AG04449 (cell line): ENCODE measurements around the gene CWC27.

Source experiments
- CTCF ChIA-PET: fragments of 350-600 bp; formaldehyde crosslinking; extraction: SDS; loops from one replicate; lab custom pipeline; 2021; ENCODE audit warnings: antibody characterized with exemption; lab: Yijun Ruan, JAX
- POLR2A ChIA-PET: fragments of 400-600, 350-600 bp; formaldehyde crosslinking; extraction: SDS; loops from one replicate; lab custom pipeline; 2020; ENCODE audit warnings: antibody characterized with exemption, inconsistent platforms; lab: Yijun Ruan, JAX
- DNase-seq: peaks from one replicate; pipeline ENCODE4 v3.0.0-alpha.2; 2010; ENCODE audit warnings: low read depth, low spot score
- H3K4me3 ChIP-seq: 2 replicates; pipeline ENCODE4 v1.5.1; 2011; ENCODE audit warnings: low read depth, mild to moderate bottlenecking, control low read depth, low read length
- TF ChIP-seq, protein P1 (sequence below): IDR thresholded peaks from one replicate; pipeline ENCODE4 v1.5.1; 2011; ENCODE audit warnings: mild to moderate bottlenecking, moderate library complexity, low read length, control low read depth, inconsistent platforms; ENCODE audit not compliant: insufficient read depth; ENCODE audit errors: missing control alignments

CWC27 gene

DNA sequence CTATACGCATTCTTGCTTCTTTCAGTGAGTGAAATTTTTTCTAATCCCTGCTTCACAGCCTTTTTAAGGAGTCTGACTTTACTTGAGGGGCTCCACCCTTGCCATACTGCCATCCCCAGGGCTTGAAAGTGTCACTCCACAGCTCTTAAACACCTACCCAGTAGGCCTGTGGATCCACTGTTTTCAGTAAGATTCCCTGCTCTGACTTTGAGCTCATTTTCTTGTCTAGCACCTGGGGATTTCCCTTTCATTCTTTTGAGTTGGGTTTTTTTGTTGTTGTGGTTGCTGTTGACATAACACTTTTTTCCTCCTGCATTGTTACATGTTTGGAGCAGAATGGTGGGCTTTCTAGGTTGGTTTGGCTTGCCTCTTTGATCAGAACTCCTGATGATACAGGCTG is 23.8 kb upstream of the CWC27 start:
- no peak overlapping the region for H3K4me3 ChIP-seq
- TF ChIP-seq, protein P1, sequence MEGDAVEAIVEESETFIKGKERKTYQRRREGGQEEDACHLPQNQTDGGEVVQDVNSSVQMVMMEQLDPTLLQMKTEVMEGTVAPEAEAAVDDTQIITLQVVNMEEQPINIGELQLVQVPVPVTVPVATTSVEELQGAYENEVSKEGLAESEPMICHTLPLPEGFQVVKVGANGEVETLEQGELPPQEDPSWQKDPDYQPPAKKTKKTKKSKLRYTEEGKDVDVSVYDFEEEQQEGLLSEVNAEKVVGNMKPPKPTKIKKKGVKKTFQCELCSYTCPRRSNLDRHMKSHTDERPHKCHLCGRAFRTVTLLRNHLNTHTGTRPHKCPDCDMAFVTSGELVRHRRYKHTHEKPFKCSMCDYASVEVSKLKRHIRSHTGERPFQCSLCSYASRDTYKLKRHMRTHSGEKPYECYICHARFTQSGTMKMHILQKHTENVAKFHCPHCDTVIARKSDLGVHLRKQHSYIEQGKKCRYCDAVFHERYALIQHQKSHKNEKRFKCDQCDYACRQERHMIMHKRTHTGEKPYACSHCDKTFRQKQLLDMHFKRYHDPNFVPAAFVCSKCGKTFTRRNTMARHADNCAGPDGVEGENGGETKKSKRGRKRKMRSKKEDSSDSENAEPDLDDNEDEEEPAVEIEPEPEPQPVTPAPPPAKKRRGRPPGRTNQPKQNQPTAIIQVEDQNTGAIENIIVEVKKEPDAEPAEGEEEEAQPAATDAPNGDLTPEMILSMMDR: no peak
- CTCF ChIA-PET: interaction anchor here (1.2 kb wide), 1 partner anchor 111 kb away, joined by 3 read pairs; no protein-coding TSS in a partner anchor
- no peak for DNase-seq
- POLR2A ChIA-PET: no interaction called here

GRCh38 chr5:64746446-64746845 is 22.3 kb upstream of the CWC27 start:
- TF ChIP-seq, protein P1: no peak
- CTCF ChIA-PET: no interaction called here
- POLR2A ChIA-PET: no interaction called here
- no peak overlapping the region for H3K4me3 ChIP-seq
- DNase-seq: no peak

DNA sequence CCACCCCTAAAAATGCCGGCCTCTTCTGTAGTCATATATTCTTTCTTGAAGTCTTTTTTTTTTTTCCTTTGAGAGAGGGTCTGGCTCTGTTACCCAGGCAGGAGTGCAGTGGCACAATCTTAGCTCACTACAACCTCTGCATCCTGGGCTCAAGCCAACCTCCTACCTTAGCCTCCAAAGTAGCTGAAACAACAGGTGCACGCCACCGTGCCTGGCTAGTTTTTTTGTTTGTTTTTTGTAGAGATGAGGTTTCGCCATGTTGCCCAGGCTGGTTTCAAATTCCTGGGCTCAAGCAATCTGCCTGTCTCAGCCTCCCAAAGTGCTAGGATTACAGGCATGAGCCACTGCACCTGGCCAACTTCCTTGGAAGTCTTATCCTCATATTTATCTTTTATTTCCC is 19.3 kb upstream of the CWC27 start:
- ChIA-PET POLR2A (interaction anchor here (0.7 kb wide), 1 partner anchor 18 kb away, joined by 3 read pairs; no protein-coding TSS in a partner anchor), CTCF (no interaction called here)
- no peak for DNase-seq
- no peak overlapping the region for H3K4me3 ChIP-seq
- TF ChIP-seq, protein P1: no peak

DNA sequence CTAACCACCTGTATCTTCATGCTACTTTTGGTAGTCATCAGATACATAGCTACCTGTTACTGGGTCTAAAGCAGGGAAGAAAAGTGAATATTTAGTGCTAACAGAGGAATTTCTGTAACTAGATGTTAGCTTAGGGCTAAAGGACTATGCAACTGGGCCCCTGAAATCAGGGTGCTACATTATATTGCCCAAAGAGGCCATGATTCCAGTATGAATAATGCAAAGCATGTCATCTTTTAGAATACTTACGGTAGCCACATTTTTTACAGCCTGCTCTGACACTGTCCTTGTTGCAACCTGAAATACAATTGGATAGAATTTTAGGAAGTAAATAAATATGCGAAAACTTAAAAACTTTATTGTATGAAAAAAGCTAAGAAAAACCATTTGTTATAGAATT is 14.7 kb upstream of the CWC27 start:
- ChIA-PET CTCF (interaction anchor here (0.7 kb wide), 1 partner anchor 14 kb away, joined by 3 read pairs; no protein-coding TSS in a partner anchor), POLR2A (no interaction called here)
- no peak overlapping the region for H3K4me3 ChIP-seq
- TF ChIP-seq, protein P1: no peak
- no peak for DNase-seq

DNA sequence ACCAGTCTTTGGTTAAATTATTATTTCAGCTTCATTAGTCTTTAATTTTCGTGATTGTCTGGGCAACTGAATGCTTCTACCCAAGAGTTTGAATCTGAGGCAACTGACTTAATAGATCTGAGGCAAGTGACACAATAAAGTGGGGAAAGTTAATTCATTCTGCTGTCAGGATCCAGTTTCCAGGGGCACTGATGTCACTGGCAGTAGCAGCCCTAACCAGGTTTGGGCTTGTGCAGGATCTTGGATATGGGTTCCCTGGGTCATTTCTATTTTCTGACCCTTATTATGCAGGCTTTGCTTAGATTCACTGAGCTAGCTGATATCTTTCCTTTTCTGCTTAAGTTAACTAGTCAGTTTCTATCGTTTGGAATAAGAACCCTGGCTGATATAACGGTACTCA is 9.8 kb upstream of the CWC27 start:
- ChIA-PET CTCF (interaction anchor here (1.1 to 1.8 kb wide), 3 partner anchors 9 to 124 kb away, joined by 3 to 6 read pairs (median 4); no protein-coding TSS in a partner anchor), POLR2A (no interaction called here)
- TF ChIP-seq, protein P1: no peak
- H3K4me3 ChIP-seq: no peak overlapping the region
- no peak for DNase-seq

DNA sequence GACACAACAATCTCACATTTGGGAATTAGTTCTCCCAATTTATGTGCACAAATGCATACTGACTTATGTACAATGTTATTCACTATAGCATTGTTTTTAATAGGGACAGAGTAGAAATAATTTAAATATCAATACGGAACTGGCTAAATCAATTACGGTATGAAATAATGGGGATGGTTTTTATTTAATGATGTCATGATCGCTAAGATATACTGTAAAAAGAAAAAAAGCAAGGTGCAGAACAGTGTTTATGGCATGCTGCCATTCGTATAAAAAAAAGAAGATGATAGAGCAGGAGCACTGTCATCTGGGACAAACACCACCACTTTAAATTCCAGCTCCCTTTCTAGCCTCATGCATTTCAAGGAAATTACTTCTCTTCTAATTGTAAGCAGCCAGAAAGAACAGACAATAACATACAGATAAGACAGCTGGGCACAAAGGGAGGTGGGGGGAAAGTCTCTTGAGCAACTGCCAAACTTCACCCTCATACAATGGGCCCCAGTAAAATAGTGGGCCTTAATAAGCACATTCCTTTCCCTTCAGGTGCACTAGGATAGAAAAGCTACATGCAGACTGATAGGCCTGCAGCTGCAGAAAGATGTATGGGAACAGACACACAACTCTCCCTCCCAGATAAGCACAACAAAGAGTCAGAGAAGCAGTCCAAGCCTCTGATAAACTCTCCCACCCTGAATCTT is 8.6 kb upstream of the CWC27 start:
- TF ChIP-seq, protein P1: no peak
- ChIA-PET CTCF (interaction anchor here (0.8 kb wide), 1 partner anchor 8 kb away, joined by 3 read pairs; the partner anchor contains the start of genes CWC27 and SREK1IP1), POLR2A (no interaction called here)
- no peak overlapping the region for H3K4me3 ChIP-seq
- no peak for DNase-seq
